HEK293 (cell line): Measurements from ENCODE around the gene VPS18.

Source experiments
- CTCF ChIA-PET: fragments of 350-600 bp; formaldehyde crosslinking; extraction: SDS; loops from one replicate; lab custom pipeline; 2021; ENCODE audit warnings: antibody characterized with exemption; lab: Yijun Ruan, JAX
- POLR2A ChIA-PET: fragments of 300-600 bp; formaldehyde crosslinking; extraction: SDS; loops from one replicate; lab custom pipeline; 2020; ENCODE audit warnings: antibody characterized with exemption, inconsistent platforms; lab: Yijun Ruan, JAX
- H3K27ac ChIP-seq: fragments of 200-500 bp; sonication (Bioruptor generic); 2 replicates; pipeline ENCODE4 v1.5.1; 2014; ENCODE audit warnings: low read depth, low read length, control low read depth, inconsistent platforms; ENCODE audit errors: extremely low read depth
- H3K36me3 ChIP-seq, 2 experiments: fragments of 200-500 bp in 1 of 2; sonication (Bioruptor generic) in 1 of 2; 1 replicate in 1 of 2; 2 replicates in 1 of 2; pipeline ENCODE4 v1.5.1; 2014 to 2017; ENCODE audit warnings: inconsistent platforms in 2 of 2, low read length in 2 of 2; ENCODE audit not compliant: control insufficient read depth in 2 of 2, insufficient read depth in 1 of 2
- H3K4me1 ChIP-seq: fragments of 200-500 bp; sonication (Bioruptor generic); 2 replicates; pipeline ENCODE4 v1.5.1; 2014; ENCODE audit warnings: mild to moderate bottlenecking, low read length, inconsistent platforms; ENCODE audit not compliant: control insufficient read depth, insufficient read depth
- H3K4me3 ChIP-seq: 2 replicates; pipeline ENCODE4 v1.5.1; 2011; ENCODE audit warnings: low read depth, mild to moderate bottlenecking, control low read depth, low read length, moderate library complexity
- H3K9me3 ChIP-seq: fragments of 200-500 bp; sonication (Bioruptor generic); 2 replicates; pipeline ENCODE4 v1.5.1; 2014; ENCODE audit warnings: low read depth, low read length, inconsistent platforms; ENCODE audit not compliant: control insufficient read depth, insufficient read depth
- HOXA7 ChIP-seq: sonication (generic); formaldehyde crosslinking; IDR thresholded peaks from 2 replicates; pipeline ENCODE4 v1.8.1; 2022; ENCODE audit warnings: missing genetic modification reagents, borderline replicate concordance
- TCF7L2 ChIP-seq: IDR thresholded peaks from 2 replicates; pipeline ENCODE4 v1.6.1; 2011; ENCODE audit warnings: low read depth, mild to moderate bottlenecking, inconsistent platforms, low read length, moderate library complexity, borderline replicate concordance
- ZBTB21 ChIP-seq: fragments of 450-650 bp; formaldehyde crosslinking; IDR thresholded peaks from 2 replicates; pipeline ENCODE4 v1.5.1; 2017; ENCODE audit warnings: missing biosample characterization, missing genetic modification characterization
- ZNF214 ChIP-seq: fragments of 450-650 bp; formaldehyde crosslinking; IDR thresholded peaks from 2 replicates; pipeline ENCODE4 v1.5.1; 2017; ENCODE audit warnings: missing biosample characterization, mild to moderate bottlenecking, missing genetic modification characterization, borderline replicate concordance
- ZNF266 ChIP-seq: fragments of 450-650 bp; formaldehyde crosslinking; IDR thresholded peaks from 2 replicates; pipeline ENCODE4 v1.5.1; 2016; ENCODE audit warnings: missing biosample characterization, missing genetic modification characterization, low read depth
- ZNF48 ChIP-seq: fragments of 450-650 bp; formaldehyde crosslinking; IDR thresholded peaks from 2 replicates; pipeline ENCODE4 v1.5.1; 2016; ENCODE audit warnings: missing biosample characterization, missing genetic modification characterization
- ZNF600 ChIP-seq: fragments of 450-650 bp; formaldehyde crosslinking; IDR thresholded peaks from 2 replicates; pipeline ENCODE4 v1.5.1; 2016; ENCODE audit warnings: missing biosample characterization, missing genetic modification characterization
- ZNF768 ChIP-seq: fragments of 450-650 bp; formaldehyde crosslinking; IDR thresholded peaks from 2 replicates; pipeline ENCODE4 v1.5.1; 2018; ENCODE audit warnings: missing biosample characterization, mild to moderate bottlenecking, missing genetic modification characterization
- ZNF792 ChIP-seq: fragments of 450-650 bp; formaldehyde crosslinking; IDR thresholded peaks from 2 replicates; pipeline ENCODE4 v1.5.1; 2016; ENCODE audit warnings: missing biosample characterization, missing genetic modification characterization
- TF ChIP-seq, protein P1 (sequence below): fragments of 450-650 bp; formaldehyde crosslinking; optimal IDR thresholded peaks from 2 replicates; pipeline ENCODE3; 2016; ENCODE audit warnings: missing biosample characterization, mild to moderate bottlenecking, missing genetic modification characterization

Gene VPS18

GRCh38 chr15:40900256-40901052 lies 6.2 kb downstream of the VPS18 start (continued):
- no peak for TF ChIP-seq ZNF214 (tag by site-specific recombination)
- TF ChIP-seq, all 188 proteins: peak for 0

DNA sequence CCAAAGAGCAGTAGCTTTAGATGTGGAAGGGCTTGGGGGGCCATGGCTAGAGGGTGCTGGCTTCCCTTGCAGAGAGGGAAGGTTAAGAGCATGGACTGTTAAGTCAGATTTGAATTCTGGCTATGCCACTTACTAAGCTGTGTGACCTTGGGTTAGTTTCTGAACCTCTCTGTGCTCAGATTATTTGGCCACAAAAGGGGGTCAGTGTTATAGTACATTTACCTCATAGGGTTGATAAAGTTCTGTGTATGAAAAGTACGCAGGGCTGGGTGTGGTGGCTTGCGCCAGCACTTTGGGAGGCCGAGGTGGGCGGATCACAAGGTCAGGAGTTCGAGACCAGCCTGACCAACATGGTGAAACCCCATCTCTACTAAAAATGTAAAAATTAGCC lies 6.8 kb downstream of the VPS18 start:
- CTCF ChIA-PET, result interaction anchor here (0.6 to 1.2 kb wide), 2 partner anchors 42 to 119 kb away, joined by 3 read pairs; no protein-coding TSS in a partner anchor
- POLR2A ChIA-PET, result interaction anchor here (0.7 kb wide), 1 partner anchor 27 kb away, joined by 3 read pairs; no protein-coding TSS in a partner anchor
- Histone ChIP-seq H3K4me3 (no peak overlapping the region), H3K36me3 (peaks cover 0 to 71% of the 10 kb centered on the region in 2 experiments; a peak in 2 of 3 replicates), H3K9me3 (no peaks in the 10 kb centered on the region), H3K27ac (no peak overlapping the region), H3K4me1 (no peaks in the 10 kb centered on the region)
- no peak for TF ChIP-seq HOXA7 (CRISPR knock-in tag)
- TF ChIP-seq ZNF768 (tag by site-specific recombination), result peak; percentile 85; the same call in 1 of the 2 replicates

DNA sequence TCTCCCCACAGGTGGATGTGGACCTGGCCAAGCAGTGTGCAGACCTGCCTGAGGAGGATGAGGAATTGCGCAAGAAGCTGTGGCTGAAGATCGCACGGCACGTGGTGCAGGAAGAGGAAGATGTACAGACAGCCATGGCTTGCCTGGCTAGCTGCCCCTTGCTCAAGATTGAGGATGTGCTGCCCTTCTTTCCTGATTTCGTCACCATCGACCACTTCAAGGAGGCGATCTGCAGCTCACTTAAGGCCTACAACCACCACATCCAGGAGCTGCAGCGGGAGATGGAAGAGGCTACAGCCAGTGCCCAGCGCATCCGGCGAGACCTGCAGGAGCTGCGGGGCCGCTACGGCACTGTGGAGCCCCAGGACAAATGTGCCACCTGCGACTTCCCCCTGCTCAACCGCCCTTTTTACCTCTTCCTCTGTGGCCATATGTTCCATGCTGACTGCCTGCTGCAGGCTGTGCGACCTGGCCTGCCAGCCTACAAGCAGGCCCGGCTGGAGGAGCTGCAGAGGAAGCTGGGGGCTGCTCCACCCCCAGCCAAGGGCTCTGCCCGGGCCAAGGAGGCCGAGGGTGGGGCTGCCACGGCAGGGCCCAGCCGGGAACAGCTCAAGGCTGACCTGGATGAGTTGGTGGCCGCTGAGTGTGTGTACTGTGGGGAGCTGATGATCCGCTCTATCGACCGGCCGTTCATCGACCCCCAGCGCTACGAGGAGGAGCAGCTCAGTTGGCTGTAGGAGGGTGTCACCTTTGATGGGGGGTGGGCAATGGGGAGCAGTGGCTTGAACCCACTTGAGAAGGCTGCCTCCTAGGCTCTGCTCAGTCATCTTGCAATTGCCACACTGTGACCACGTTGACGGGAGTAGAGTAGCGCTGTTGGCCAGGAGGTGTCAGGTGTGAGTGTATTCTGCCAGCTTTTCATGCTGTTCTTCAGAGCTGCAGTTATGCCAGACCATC lies 8.6 kb downstream of the VPS18 start:
- Histone ChIP-seq H3K4me3 (no peak overlapping the region), H3K27ac (no peak overlapping the region), H3K9me3 (no peaks in the 10 kb centered on the region), H3K36me3 (peaks cover 0 to 54% of the 10 kb centered on the region in 2 experiments; a peak in 2 of 3 replicates), H3K4me1 (peaks cover 2% of the 10 kb centered on the region; the same call in 1 of the 2 replicates)
- ChIA-PET CTCF (interaction anchor here (0.6 to 7.1 kb wide), 18 partner anchors 8 to 324 kb away, joined by 3 to 71 read pairs (median 4); partner anchors contain the start of genes DLL4, SPINT1 and VPS18), POLR2A (interaction anchor here (1.2 to 2.7 kb wide), 3 partner anchors 8 to 282 kb away, joined by 3 to 12 read pairs (median 6); partner anchors contain the start of genes DLL4 and VPS18)
- no peak for TF ChIP-seq ZNF792 (tag by site-specific recombination)
- no peak for TF ChIP-seq TCF7L2
- TF ChIP-seq ZNF600, result 0 out of 2 replicates have a peak, but pooled peaks have one; percentile 29
- no peak for TF ChIP-seq ZNF48 (tag by site-specific recombination)
- TF ChIP-seq, protein P1, sequence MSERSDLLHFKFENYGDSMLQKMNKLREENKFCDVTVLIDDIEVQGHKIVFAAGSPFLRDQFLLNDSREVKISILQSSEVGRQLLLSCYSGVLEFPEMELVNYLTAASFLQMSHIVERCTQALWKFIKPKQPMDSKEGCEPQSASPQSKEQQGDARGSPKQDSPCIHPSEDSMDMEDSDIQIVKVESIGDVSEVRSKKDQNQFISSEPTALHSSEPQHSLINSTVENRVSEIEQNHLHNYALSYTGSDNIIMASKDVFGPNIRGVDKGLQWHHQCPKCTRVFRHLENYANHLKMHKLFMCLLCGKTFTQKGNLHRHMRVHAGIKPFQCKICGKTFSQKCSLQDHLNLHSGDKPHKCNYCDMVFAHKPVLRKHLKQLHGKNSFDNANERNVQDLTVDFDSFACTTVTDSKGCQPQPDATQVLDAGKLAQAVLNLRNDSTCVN (tag by site-specific recombination), result no peak
- TF ChIP-seq ZNF266 (tag by site-specific recombination), result no peak

DNA sequence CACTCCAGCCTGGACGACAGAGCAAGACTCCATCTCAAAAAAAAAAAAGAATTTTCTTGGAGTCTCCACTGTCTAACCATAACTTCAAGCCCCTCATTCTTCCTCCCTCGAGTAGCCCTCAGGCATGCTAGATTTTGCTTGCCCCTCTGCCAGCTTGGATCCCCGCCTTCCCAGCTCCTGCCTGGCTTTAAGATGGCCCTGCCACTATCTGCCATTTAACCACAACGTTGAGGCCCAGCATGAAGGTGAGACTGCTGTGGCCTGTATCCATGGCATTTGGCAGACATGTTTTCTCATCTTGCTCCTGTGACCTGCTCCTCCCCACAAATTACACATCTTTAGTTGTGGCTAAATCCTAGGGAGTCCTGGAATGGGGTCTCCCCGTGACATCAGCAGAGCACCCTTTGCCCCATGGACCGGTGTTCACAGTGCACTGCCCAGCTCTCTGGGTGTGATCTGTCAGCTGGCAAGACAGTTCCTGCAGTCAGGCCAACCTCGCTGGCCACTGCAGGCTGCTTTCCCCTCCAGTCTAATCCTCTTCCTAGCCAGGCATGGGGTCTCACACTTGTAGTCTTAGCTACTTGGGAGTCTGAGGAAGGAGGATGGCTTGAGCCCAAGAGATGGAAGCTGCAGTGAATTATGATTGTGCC lies 10.4 kb downstream of the VPS18 start:
- Histone ChIP-seq H3K4me3 (no peak overlapping the region), H3K9me3 (no peaks in the 10 kb centered on the region)
- ChIA-PET CTCF (interaction anchor here (0.5 to 7.1 kb wide), 25 partner anchors 8 to 324 kb away, joined by 3 to 71 read pairs (median 6); partner anchors contain the start of genes DLL4 and VPS18), POLR2A (interaction anchor here (1.2 to 2.7 kb wide), 4 partner anchors 10 to 280 kb away, joined by 3 to 12 read pairs (median 8); partner anchors contain the start of genes DLL4 and VPS18)
- no peak for TF ChIP-seq ZBTB21
- TF ChIP-seq, all 188 proteins: peak for 0
- peaks cover 2% of the 10 kb centered on the region; the same call in 1 of the 2 replicates for H3K4me1 ChIP-seq
- H3K27ac ChIP-seq, result no peak overlapping the region
- peaks cover 0 to 40% of the 10 kb centered on the region in 2 experiments; a peak in 1 of 3 replicates for H3K36me3 ChIP-seq
